ENCODE measurements around the gene WWC2.

GRCh38 chr4:183366206-183366835 is 267.3 kb downstream of the WWC2 start:
- TF ChIP-seq CTCF (IDR thresholded peaks at IDR 0.05) (no peak), POLR2A (IDR thresholded peaks at IDR 0.05; ENCODE audit: low read depth) (no peak), POLR2AphosphoS5 (IDR thresholded peaks at IDR 0.05) (no peak), EP300 (IDR thresholded peaks at IDR 0.05) (no peak)

Measured in esophagus muscularis mucosa (tissue), 4 donors.